ENCODE measurements around the gene DACH1.

- TF ChIP-seq POLR2A (IDR thresholded peaks at IDR 0.05; ENCODE audit: extremely low read depth, insufficient read length): no peak
- TF ChIP-seq CTCF (IDR thresholded peaks at IDR 0.05; ENCODE audit: low read depth, low read length): no peak
These were observed 4.5 kb downstream of the DACH1 start for GRCh38 chr13:71862459-71862943.

Data from NB4 (cell line).